Breast epithelium (tissue), 3 donors: ENCODE results near the gene DDA1.

Experiments used
- POLR2AphosphoS5 ChIP-seq, 3 donors: sonication (generic); formaldehyde crosslinking; IDR thresholded peaks; one replicate each; pipeline ENCODE4 v1.6.1; 2017; ENCODE audit warnings: antibody characterized with exemption in 3 of 3
- TF ChIP-seq, protein P1 (sequence below), 3 donors: fragments of 450-650 bp; IDR thresholded peaks; one replicate each; pipeline ENCODE4 v1.5.1; 2016 to 2017; ENCODE audit warnings: antibody characterized with exemption in 3 of 3, mild to moderate bottlenecking in 3 of 3, moderate library complexity in 3 of 3

DNA sequence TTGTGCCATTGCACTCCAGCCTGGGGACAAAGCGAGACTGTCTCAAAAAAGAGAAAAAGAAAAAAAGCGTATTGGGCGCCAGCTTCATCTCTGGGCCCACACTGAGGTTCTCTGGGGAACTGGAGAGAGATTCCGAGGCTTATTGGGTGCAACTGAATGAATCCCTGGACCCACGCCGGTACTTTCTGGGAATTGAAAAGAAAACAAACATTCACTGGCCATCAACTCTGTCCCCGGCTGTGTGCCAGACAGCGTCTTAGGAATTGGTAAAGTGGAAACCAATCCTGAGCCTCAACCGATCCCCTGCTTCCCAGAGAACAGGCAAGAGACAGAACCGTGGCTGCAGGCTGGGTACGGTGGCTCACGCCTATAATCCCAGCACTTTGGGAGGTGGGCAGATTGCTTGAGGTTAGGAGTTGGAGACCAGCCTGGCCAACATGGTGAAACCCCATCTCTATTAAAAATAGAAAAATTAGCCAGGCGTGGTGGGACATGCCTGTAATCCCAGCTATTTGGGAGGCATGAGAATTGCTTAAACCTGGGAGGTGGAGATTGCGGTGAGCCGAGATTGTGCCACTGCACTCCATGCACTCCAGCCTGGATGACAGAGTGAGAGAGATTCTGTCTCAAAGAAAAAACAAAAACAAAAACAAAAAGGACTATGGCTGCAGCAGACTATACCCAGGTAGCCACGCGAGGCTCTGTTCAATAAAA is 16.7 kb downstream of the DDA1 start:
- TF ChIP-seq, protein P1, sequence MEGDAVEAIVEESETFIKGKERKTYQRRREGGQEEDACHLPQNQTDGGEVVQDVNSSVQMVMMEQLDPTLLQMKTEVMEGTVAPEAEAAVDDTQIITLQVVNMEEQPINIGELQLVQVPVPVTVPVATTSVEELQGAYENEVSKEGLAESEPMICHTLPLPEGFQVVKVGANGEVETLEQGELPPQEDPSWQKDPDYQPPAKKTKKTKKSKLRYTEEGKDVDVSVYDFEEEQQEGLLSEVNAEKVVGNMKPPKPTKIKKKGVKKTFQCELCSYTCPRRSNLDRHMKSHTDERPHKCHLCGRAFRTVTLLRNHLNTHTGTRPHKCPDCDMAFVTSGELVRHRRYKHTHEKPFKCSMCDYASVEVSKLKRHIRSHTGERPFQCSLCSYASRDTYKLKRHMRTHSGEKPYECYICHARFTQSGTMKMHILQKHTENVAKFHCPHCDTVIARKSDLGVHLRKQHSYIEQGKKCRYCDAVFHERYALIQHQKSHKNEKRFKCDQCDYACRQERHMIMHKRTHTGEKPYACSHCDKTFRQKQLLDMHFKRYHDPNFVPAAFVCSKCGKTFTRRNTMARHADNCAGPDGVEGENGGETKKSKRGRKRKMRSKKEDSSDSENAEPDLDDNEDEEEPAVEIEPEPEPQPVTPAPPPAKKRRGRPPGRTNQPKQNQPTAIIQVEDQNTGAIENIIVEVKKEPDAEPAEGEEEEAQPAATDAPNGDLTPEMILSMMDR (IDR thresholded peaks at IDR 0.05): no peak
- TF ChIP-seq POLR2AphosphoS5 (IDR thresholded peaks at IDR 0.05): peak in 1 of 3 donors; percentile 35
